ENCODE measurements around the gene BTBD2.

BTBD2 gene

GRCh38 chr19:2050349-2050990 is 35.0 kb upstream of the BTBD2 start:
- DNase-seq, result no peak

GRCh38 chr19:2049741-2050348 is 34.3 kb upstream of the BTBD2 start:
- peak; percentile 58 for DNase-seq

GRCh38 chr19:2048959-2049740 is 33.6 kb upstream of the BTBD2 start:
- no peak for DNase-seq

- no peak for DNase-seq
These were observed 32.8 kb upstream of the BTBD2 start for GRCh38 chr19:2048104-2048958.

DNA sequence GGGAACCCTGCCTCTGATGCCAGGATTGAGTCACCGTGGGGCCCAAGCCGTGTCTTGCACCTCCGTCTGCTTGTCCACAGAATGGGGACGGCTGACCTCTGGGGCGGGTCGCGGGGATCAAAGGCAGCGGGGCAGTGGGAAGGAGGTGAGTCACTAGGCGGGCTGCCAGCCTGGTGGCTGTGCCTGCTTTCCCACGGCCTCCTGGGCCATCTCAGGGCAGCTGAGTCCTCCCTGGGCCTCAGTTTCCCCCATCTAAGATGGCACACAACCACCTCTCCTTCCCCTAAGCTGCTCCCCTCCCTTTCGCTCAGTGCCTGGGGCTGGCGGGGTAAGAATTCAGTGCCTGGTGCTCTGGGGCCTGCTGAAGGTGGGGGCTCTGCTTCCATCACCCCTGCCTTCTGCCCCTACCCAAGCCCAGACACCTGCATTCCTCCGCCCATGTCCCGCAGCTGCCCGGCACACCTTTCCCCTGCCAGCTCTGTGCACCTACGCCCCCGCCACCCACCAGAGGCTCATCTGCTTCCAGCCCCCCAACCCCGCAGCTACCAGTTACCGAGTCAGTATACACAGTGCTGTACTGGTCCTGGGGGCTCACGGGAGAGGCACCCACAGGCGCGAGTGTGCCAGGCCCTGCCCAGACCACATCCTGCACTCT is 32.1 kb upstream of the BTBD2 start:
- no peak for DNase-seq

DNA sequence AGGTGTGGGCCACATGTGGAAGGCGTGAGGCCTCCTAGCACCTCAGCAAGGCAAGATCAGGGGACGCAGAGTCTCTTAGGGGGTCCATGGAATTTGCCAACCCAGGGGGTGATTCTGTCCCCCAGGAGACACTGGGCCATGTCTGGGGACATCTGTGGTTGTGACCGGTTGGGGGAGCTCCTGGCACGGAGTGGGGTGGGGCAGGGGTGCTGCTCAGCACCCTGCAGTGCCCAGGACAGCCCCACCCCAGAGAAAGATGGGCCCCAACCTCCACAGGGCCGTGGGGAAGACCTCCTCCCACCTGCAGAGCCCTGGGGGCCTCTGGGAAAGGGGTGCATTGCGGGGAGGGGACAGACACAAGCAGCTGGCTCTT is 31.5 kb upstream of the BTBD2 start:
- no peak for DNase-seq

DNA sequence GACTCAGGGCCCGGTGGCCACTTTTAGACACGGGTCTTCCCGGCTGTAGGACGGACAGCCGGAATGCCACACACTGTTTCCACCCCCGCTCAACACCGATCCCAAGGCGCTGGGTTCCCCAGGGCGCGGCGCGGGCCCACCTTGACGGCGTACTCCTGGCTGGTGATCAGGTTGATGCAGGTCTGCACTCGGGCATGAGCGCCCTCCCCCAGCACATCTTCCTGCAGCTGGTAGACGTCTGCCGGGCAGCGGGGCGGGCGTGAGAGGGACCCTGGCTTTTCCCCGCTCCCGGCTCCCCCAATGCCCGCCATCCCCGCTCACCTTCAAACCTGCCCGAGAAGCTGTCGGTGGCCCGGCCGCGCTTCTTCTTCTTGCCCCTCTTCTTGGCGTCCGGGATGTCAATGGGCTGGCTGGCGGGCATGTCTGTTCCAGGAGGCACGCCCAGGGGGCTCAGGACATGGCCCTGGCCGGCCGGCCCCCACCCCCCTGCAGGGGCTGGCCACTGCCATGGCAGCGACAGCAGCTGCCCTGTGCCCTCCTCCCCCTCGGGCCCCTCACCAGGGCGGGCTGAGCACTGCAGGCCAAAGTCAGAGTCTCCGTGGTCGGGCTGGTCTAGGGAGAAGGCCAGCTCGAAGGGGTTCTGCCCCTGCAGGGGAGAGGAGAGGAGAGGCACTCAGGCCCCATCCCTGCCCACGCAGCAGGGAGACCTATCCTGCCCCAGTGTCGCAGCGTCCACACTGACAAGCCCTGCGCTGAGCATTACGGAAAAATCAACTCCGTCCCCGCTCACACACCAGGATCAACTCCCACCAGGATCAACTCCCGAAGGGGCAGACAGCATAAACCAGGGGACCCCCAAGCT is 30.8 kb upstream of the BTBD2 start:
- no peak for DNase-seq

DNA sequence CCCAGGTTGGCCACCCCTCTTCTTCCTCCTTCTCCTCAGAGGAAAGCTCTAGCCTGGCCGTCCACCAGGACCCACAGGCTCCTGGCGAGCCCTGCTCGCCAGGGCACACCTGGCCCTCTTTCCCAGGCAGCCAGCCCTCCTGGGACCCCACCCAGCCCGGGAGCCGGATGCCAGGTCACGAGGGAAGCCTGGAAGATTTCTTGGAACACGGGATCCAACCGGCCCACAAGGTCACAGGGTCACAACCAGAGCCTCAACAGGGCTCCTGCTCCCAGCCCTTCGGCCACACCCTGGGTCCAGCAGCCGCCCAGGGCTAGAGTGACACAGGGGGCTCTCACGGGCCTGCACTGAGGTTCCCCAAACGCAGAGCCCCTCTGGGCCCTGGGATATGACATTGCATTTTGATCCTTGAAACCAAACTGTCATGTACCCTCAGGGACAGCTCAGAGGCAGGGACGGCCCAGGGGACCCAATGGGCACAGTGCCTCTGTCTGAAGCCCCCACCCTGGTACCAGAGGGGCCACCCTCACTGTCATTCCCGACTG is 30.1 kb upstream of the BTBD2 start:
- no peak for DNase-seq

GRCh38 chr19:2044709-2045500 is 29.4 kb upstream of the BTBD2 start:
- DNase-seq, result no peak

DNA sequence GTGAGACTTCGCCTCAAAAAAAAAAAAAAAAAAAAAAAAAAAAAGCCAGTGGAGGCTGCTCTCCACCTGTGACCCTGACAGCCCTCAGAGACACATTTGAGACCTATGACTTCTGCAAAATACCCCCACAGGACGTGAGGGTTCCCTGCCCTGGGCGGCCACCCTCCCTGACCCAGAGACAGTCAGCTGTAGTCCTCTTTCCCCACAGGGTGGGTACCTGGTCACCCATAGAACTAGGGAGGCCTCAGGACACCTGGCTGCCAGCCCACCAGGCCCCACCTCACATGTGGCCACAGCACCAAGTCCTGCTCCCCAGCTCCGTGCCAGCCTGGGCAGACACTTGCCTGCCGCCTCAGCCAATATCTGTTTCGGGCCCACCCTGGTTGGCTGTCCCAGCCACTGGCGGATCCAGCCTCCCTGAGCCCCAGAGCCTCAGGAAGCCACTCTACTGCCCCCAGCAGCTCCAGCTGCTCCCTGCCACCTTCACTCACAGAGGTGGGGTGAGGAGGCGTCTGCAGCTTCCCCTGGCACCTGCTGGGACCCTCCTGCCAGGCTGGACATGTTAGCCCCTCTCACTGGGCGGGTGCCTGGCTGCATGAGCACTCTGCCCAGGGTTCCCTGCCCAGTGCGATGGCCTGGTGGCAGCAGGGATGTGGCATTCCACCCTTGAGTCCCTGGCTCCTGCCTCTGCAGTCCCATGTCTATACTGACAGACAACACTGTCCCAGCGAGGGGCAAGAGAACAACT is 28.6 kb upstream of the BTBD2 start:
- DNase-seq, result no peak

DNA sequence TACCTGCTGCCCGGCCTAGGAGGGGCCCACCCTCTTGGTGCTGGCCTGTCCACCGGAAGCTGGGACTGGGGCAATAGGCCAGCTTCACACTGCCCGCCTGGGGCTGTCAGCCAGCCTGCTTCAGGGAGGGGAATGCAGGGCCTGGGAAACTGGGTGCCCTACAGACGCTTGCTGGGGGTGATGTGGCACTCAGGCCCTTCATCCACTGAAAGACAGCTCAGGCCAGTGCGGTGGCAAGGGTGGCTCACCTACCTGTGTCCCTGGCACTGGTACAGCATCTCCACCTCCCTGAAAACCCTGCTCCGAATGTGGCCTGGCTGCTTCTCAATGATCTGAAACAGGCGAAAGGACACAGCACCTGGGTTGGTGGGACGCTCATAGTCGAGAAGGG is 27.7 kb upstream of the BTBD2 start:
- DNase-seq, result no peak

DNA sequence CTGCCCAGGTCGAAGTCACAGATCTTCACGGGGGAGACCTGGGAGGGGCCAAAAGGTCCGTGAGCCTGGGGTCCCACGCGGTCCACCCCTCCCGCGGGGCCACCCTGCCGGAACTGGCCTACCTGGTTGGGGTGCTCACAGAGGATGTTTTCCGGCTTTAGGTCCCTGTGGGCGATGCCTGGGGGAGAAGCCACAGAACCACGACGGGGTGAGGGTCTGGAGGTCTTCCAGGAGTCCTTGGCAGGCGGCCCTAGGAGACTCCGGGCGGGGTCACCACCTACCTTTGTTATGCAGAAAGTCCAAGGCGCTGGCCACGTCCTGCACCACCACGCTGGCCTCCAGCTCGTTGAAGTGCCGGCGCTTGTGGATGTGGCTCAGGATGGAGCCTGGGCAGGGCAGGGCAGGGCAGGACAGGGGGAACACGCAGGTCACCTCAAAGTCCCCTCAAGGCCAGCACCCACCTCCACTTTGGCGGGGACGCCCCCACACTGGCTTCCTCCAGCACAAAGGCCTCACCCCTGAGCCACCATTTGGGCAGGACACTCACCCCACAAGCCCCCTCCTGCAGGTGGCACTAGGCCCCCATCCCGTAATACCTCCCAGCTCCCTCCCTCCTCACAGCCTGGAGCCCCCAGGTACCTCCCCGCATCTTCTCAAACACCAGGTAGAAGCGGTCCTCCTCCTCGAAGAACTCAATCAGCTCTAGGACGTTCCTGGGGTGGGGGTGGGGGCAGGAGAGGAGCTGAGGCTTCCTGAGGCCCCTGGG is 27.2 kb upstream of the BTBD2 start:
- no peak for DNase-seq

- peak; percentile 100 for DNase-seq
These were observed 26.4 kb upstream of the BTBD2 start for GRCh38 chr19:2041683-2042484.

DNA sequence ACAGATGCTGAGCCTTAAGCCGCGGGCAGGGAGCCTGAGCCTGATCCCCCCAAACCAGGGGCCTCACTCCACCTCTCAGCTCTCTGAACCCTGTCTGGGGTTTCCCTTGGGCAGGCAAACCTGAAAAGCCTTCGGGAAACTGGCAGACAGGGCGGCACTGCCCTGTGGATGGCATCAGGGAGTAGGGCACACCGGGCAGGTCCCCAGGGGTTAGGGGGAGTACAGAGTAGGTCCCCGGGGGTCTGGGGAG is 25.8 kb upstream of the BTBD2 start:
- DNase-seq, result no peak

DNA sequence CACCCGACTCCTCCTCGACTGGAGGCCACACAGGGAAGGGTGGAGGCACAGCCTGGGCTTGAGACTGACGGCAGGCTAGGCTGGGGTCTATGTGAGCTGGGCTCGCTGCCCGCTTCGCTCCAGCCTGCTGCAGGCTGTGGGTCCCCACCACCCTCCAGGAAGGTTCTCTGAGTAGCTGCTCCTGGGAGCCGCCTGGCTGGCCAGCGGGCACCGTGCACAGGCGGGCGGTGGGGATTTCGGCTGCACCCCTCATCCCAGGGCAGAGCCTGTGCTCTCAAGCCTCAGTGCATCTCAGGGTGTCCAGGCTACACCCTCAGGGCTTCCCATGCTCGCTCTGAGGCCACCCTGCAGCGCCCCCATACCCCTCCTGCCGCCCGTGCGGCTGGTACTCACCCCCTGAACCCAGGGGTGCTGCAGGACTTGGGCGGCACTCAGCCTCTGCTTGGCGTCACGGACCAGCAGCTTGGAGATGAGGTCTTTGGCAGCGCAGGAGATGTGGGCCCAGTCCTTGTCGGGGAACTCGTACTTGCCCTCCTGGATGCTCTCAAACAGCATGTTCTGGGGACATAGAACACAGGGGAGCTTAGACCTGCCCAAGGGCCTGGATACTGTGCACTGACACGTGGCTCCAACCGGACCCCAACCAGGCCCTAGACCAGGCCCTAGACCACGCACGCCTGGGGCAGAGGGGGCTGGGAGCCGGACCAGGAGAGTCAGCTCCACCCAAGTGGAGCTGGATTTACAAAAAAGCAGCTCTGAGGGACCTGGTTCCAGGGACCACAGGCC is 25.3 kb upstream of the BTBD2 start:
- DNase-seq, result no peak

GRCh38 chr19:2039959-2040646 is 24.6 kb upstream of the BTBD2 start:
- DNase-seq, result no peak
